Stimulated activated CD4-positive, alpha-beta T cell treated with anti-CD3 and anti-CD28 coated beads, Interleukin-1b, Interleukin-23, amount 100 ng/mL, for 4 hours (primary cell): ENCODE data around the gene OR1G1.
"Not testable (repeated sequence)": the region's sequence is repeated elsewhere in the genome, so short reads cannot be mapped to it uniquely, and the experiment has no call there.

Experiments
- DNase-seq, 2 donors: peaks; one replicate each; pipeline ENCODE4 v3.0.0-alpha.2; 2020; ENCODE audit warnings: low read depth in 2 of 2

Gene OR1G1

DNA sequence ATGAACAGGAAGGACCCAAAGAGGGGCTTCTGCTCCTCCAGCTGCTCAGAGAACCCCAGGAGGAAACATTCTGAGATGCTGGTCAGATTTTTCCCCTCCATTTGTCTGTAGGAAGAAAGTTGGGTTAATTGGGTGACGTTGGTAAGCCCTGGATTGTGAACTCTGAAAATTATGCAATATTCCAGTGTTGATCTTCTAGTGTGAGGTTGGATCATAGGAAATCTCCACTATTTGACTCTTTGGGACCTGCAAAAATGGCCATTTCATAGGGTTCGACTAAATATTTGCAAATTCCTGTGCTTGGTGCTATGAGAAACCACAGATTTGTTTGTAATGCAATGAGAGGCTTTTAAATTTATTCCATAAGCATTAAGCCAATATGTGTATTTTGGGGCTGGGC is at the start of gene OR1G1:
Gene OR1G1, minus strand, starts transcription at position 101 of the 400 bp plus-strand sequence. Its CDS starts 0 bp downstream, at position 101.
- DNase-seq, result no peak

DNA sequence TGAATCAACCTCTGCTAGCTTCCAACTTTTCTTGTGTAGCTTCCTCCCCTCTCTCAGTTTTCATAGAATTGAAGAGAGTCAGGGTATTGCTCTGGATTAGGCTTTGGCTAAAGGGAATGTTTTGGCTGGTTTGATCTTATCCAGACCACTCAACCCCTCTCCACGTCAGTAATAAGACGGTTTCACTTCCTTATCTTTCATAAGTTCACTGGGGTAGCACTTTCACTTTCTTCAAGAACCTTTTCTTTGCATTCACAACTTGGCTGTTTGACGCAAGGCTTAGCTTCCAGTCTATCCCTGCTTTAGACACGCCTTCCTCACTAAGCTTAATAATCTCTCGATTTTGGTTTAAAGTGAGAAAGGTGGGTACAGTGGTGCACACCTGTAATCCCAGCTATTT is 40.2 kb upstream of the OR1G1 start:
- no peak for DNase-seq

DNA sequence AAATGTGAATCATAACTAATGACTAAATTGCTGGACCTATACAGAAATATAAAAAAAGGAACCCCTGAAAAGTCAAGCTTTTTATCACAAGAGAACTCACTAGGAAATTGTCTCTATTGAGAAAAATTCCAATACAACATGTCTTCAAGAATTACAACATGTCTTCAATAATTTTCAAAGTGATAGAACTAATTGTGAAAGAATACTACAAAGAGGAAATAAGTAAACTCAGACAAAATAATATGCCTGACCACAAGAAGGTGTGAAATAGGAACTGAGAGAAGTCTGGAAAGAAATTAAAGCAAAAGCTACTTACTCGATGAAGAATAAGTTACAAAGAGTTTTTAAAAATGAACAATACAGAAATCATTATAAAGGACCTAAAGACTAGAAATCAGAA is 29.9 kb upstream of the OR1G1 start:
- no peak for DNase-seq

DNA sequence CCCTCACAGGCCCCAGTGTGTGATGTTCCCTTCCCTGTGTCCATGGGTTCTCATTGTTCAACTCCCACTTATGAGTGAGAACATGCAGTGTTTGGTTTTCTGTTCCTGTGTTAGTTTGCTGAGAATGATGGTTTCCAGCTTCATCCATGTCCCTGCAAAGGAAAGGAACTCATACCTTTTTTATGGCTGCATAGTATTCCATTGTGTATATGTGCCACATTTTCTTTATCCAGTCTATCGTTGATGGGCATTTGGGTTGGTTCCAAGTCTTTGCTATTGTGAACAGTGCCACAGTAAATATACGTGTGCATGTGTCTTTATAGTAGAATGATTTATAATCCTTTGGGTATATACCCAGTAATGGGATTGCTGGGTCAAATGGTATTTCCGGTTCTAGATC is 10.1 kb upstream of the OR1G1 start:
- not testable (repeated sequence) for DNase-seq

DNA sequence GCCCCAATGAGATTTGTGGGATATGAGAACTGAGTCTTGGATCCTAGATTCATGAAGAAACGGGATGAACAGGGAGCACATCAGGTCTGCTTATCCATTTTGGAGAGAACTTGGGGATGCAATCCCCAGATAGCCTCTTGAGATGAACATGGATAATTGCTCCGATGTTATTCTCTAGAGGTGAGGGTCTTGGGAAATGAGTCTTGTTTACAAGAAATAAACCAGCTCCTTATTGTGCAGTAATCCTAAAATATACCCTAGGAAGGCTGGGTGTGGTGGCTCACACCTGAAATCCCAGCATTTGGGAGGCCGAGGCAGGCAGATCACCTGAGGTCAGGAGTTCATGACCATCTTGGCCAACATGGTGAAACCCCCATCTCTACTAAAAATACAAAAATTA is 23.0 kb downstream of the OR1G1 start, which contains the start of gene OR1D2:
Gene OR1D2, minus strand, starts transcription at position 101 of the 400 bp plus-strand sequence. CDS start 11,426 bp downstream, outside the sequence.
- no peak for DNase-seq
